H1 (cell line): ENCODE measurements around the gene TMEM89. TPM values are rescaled to one million over a fixed set of nuclear protein-coding genes. Genes with fewer than 3 reads are reported as not detected.

Source experiments
- POU5F1 ChIP-seq: IDR thresholded peaks from 2 replicates; pipeline ENCODE4 v1.6.1; 2011; ENCODE audit warnings: low read depth, mild to moderate bottlenecking, low read length, moderate library complexity
- RBBP5 ChIP-seq: IDR thresholded peaks from 2 replicates; pipeline ENCODE4 v1.7.1; 2012; ENCODE audit warnings: low read depth, mild to moderate bottlenecking, inconsistent platforms, low read length, moderate library complexity, borderline replicate concordance
- SP2 ChIP-seq: IDR thresholded peaks from 2 replicates; pipeline ENCODE4 v1.6.1; 2012; ENCODE audit warnings: mild to moderate bottlenecking, low read length, inconsistent platforms
- YY1 ChIP-seq: IDR thresholded peaks from 2 replicates; pipeline ENCODE4 v1.6.1; 2011; ENCODE audit warnings: low read depth, mild to moderate bottlenecking, low read length
- polyA plus RNA-seq, 7 experiments: library from polyadenylated mRNA; depleted of rRNA in 3 of 7; stranded (reverse) in 5 of 7; unstranded in 2 of 7; fragments of >200 nt in 5 of 7; fragments of 200-250 nt in 2 of 7; gene quantifications; 1 replicate in 5 of 7; 2 replicates in 1 of 7; 4 replicates in 1 of 7; pipeline versions ENCODE4 v1.2.1 to v1.2.3, GENCODE V29; 2011 to 2013; ENCODE audit warnings: missing spikeins in 2 of 7, mixed read lengths in 2 of 7
- total RNA-seq: library from RNA; stranded (reverse); fragmentation: NEBNext Ultra II Directional; extraction: Animal tissue kit (Norgen Biotek cat#: 25700); gene quantifications from 2 replicates; pipeline ENCODE4 v1.2.1, GENCODE V29; 2021

The TMEM89 gene
- total and polyA plus RNA-seq, 2 of the 8 experiments (the other 6 are each of a cell fraction or from before 2014, with no cell fraction given), result not detected

DNA sequence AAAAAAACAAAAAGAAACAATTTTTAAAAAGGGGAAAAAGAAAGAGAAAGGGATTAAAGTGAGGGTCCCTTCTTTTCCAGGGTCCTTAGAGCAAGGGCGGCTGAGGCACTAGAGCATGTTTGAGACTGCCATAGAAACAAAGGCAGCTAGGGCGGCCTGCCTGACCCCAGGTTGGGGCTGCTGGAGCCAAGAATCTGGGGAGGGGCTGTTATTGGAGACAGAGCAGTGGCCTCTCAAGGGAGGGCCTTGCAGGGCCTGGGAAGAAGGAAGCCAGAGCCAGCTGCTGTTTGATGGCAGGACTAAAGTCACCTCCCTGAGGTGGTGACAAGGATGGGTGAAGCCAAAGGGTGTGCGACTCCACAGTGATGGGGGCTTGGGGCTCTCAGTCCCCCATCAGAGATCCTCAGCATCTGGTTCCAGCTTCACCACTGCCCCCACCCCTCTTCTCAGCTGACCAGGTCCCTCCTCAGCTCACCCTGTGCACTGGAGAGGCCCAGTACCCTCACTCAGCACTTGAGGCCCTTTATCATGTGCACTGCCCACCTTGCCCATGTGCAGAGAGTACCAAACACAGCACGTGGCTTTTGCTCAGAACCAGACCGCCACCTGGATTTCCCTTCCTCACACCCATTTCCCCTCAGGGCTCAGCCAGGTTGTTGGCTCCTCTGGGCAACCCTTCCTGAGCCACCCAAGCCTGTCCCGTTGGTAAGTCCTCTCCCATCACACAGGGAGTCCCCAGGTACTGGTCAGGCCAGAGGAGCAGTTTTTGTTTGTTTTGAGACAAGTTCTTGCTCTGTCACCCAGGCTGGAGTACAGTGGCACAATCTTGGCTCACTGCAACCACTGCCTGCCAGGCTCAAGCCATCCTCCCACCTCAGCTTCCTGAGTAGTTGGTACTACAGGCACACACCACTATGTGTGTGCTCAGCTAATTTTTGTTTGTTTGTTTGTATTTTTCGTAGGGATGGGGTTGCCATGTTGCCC, 1.7 kb downstream of the TMEM89 start (continued):
- no peak for TF ChIP-seq YY1
- no peak for TF ChIP-seq POU5F1
- no peak for TF ChIP-seq RBBP5
- no peak for TF ChIP-seq SP2
- TF ChIP-seq, all 59 proteins: peak for 0
